ENCODE results near the gene NGFR. TPM values are rescaled to one million over a fixed set of nuclear protein-coding genes. Genes with fewer than 3 reads are reported as not detected.

The NGFR gene
- total and polyA plus RNA-seq, 9 donors, result 0.35 to 13.2 (median 3.4) TPM

DNA sequence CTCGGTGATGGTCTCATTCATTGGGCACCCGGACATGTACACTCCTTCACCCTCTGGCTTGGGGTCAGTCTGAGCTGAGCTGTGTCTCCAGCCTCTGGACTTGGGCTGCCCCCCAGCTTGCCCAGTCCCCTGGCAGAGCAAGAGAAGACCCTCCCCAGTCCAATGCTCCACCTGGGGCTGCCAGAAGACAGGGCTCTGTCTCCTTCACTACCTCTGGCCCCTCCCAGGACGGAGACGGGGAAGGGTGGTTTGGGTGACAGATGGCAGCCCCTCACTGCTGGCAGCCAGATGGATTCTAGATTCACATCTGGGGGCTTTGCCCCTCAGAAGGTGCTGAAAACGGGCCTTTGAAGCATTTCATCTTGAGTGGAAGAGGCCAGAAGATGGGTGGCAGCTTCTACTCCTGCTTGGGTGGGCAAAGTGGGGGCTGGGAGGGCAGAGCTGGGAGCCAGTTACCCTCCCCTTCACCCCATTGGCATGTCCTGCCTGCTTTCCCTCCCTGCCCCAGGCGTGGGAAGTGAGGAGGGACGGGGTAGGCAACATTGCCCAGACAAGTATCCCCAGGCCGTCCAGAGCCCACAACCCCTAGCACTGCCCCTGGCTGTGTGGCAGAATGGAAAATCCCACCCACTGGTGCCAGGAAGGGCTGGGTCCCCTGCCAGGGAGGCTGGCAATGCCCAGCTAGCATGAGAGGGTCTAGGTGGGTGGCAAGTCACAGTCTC is 13.9 kb downstream of the NGFR start:
- intact Hi-C loops (cut with DNase I), result no loop called here
- peaks cover 9% of the 10 kb centered on the region for H3K4me1 ChIP-seq (ENCODE audit: insufficient read depth)
- no peaks in the 10 kb centered on the region for H3K9me3 ChIP-seq
- DNase-seq, result no peak
- no peak overlapping the region for H3K27ac ChIP-seq
- 81 to 89% (median 88%) methylated on average over 8 of the region's 8 CpGs for WGBS, 3 donors
- no peaks in the 10 kb centered on the region for H3K36me3 ChIP-seq
- TF ChIP-seq, protein P1, sequence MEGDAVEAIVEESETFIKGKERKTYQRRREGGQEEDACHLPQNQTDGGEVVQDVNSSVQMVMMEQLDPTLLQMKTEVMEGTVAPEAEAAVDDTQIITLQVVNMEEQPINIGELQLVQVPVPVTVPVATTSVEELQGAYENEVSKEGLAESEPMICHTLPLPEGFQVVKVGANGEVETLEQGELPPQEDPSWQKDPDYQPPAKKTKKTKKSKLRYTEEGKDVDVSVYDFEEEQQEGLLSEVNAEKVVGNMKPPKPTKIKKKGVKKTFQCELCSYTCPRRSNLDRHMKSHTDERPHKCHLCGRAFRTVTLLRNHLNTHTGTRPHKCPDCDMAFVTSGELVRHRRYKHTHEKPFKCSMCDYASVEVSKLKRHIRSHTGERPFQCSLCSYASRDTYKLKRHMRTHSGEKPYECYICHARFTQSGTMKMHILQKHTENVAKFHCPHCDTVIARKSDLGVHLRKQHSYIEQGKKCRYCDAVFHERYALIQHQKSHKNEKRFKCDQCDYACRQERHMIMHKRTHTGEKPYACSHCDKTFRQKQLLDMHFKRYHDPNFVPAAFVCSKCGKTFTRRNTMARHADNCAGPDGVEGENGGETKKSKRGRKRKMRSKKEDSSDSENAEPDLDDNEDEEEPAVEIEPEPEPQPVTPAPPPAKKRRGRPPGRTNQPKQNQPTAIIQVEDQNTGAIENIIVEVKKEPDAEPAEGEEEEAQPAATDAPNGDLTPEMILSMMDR (IDR thresholded peaks at IDR 0.05), result no peak
- TF ChIP-seq POLR2A (IDR thresholded peaks at IDR 0.05) (no peak), EP300 (IDR thresholded peaks at IDR 0.05) (no peak)
- H3K27me3 ChIP-seq, result no peaks in the 10 kb centered on the region
- H3K4me3 ChIP-seq, result no peak overlapping the region

DNA sequence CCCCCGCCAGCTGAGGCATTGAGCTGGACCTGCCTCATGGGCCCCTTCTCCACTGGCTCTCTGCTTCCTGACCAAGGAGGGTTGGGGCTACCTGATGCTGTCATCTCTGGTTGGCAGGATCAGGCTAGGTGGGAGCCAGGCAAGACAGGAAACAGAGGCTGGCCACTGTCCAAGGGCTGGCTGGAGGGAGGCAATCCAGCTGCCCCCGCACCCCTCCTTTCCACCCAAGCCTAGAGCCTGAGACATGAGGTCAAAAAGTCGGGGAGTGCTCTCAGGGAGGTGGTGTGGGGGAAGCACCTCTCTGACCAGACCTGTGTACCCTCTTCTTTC is 14.5 kb downstream of the NGFR start:
- no peaks in the 10 kb centered on the region for H3K27me3 ChIP-seq
- no peak for DNase-seq
- TF ChIP-seq EP300 (IDR thresholded peaks at IDR 0.05) (no peak), POLR2A (IDR thresholded peaks at IDR 0.05) (no peak)
- TF ChIP-seq, protein P1 (IDR thresholded peaks at IDR 0.05), result no peak
- no peaks in the 10 kb centered on the region for H3K36me3 ChIP-seq
- no peak overlapping the region for H3K27ac ChIP-seq
- intact Hi-C loops (cut with DNase I), result no loop called here
- no peak overlapping the region for H3K4me3 ChIP-seq
- peaks cover 14% of the 10 kb centered on the region for H3K4me1 ChIP-seq (ENCODE audit: insufficient read depth)
- WGBS, 3 donors, result 87 to 92% (median 90%) methylated on average over 3 of the region's 3 CpGs
- H3K9me3 ChIP-seq, result no peaks in the 10 kb centered on the region

DNA sequence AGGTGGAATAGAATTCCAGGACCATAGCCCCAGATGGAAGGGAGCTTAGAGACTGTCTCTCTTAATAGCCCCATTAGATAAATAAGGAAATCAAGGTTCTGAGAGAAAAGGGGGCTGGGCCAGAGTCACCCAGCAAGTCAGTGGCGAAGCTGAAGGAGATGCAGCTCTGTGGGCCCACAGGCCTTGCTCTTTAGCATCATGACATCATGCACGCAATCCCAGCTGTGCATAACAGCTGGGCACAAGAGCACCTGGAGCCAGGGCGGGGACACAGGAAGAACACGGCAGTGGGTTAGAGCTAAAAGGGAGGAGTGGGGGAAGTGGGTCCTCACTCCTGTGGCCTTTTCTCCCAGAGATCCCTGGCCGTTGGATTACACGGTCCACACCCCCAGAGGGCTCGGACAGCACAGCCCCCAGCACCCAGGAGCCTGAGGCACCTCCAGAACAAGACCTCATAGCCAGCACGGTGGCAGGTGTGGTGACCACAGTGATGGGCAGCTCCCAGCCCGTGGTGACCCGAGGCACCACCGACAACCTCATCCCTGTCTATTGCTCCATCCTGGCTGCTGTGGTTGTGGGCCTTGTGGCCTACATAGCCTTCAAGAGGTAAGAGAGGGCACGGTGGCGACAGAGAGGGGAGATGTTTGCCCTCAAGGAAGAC is 15.1 kb downstream of the NGFR start:
- 93 to 94% (median 94%) methylated on average over 13 of the region's 13 CpGs for WGBS, 3 donors
- Histone ChIP-seq H3K4me1 (ENCODE audit: insufficient read depth) (peaks cover 17% of the 10 kb centered on the region), H3K36me3 (no peaks in the 10 kb centered on the region), H3K27ac (no peak overlapping the region), H3K9me3 (no peaks in the 10 kb centered on the region), H3K4me3 (no peak overlapping the region), H3K27me3 (no peaks in the 10 kb centered on the region)
- intact Hi-C loops (cut with DNase I), result no loop called here
- TF ChIP-seq, protein P1 (IDR thresholded peaks at IDR 0.05), result no peak
- TF ChIP-seq EP300 (IDR thresholded peaks at IDR 0.05), result no peak
- TF ChIP-seq POLR2A (IDR thresholded peaks at IDR 0.05), result no peak
- DNase-seq, result no peak

DNA sequence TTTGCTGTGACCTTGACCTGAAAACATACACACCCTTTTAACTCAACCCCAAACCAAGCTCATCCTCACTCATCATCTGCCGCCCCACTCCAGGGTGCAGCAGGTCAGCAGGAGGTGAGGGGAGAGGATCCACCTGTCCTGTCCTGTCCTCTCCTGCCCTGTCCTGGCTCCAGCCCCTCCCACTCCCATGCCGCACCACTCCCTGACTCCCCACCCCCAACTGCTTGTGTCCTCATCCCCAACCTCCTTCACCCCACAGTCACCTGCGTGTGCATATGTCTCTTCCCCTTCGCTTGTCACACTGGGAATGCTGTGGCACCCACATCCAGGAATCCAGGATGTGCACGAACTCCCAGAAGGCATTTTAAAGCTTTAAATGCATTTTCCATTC is 15.6 kb downstream of the NGFR start:
- no peaks in the 10 kb centered on the region for H3K27me3 ChIP-seq
- intact Hi-C loops (cut with DNase I), result no loop called here
- no peak overlapping the region for H3K27ac ChIP-seq
- WGBS, 3 donors, result 92 to 95% (median 92%) methylated on average over 5 of the region's 5 CpGs
- no peaks in the 10 kb centered on the region for H3K36me3 ChIP-seq
- H3K4me1 ChIP-seq (ENCODE audit: insufficient read depth), result peaks cover 18% of the 10 kb centered on the region
- no peak for TF ChIP-seq POLR2A (IDR thresholded peaks at IDR 0.05)
- no peak for TF ChIP-seq EP300 (IDR thresholded peaks at IDR 0.05)
- TF ChIP-seq, protein P1 (IDR thresholded peaks at IDR 0.05), result no peak
- DNase-seq, result no peak
- no peaks in the 10 kb centered on the region for H3K9me3 ChIP-seq
- H3K4me3 ChIP-seq, result no peak overlapping the region

Measured in ovary (tissue), 9 donors.